NAMALWA (cell line): ENCODE results near the gene RUNX2.
"Not testable (repeated sequence)": the region's sequence is repeated elsewhere in the genome, so short reads cannot be mapped to it uniquely, and the experiment has no call there.

Experiments used
- DNase-seq: peaks from one replicate; pipeline ENCODE4 v3.0.0-alpha.2; 2015; ENCODE audit warnings: low spot score

Gene RUNX2

GRCh38 chr6:45555981-45556771 is 228.0 kb downstream of the RUNX2 start:
- no peak for DNase-seq

DNA sequence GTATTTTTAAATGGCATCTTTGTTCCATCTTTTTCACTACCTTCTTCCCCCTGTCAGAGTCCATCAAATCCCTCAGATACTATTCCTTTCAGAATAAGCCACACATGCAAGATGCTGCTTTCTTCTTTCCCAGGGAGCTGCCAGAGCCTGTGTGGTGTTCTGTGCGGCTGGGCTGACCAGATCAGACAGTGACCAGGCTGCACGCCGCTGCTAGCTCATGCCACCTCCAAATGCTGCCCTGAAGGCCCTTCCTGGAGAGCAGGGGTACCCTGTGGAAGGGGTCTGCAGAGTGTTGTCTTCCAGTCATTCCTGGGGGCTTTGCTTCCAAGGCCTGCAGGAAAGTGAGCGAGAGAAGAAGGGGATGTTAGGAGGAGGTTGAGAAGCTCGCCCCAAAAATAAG is 228.7 kb downstream of the RUNX2 start:
- no peak for DNase-seq

GRCh38 chr6:45557454-45557853 is 229.3 kb downstream of the RUNX2 start:
- DNase-seq, result no peak

DNA sequence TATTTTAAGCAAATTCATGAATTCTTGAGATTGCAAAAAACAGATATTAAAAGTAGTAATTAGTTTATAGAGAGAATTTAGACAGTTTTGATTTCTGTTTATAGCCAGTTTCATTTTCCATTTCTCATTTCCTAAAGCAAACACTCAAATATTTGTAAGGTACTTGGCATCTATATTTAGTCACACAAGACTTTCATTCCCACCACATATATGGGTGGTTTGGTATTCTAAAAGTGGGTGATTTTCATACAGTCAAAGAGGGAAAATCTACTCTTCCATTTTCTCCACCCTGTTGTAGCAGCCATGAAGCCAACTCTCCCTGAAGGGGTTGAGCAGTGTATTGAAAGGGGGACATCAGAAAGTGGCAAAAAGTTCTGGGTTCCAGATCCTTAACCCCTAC is 230.7 kb downstream of the RUNX2 start:
- no peak for DNase-seq

- not testable (repeated sequence) for DNase-seq
Observed at GRCh38 chr6:45560321-45560820, 232.2 kb downstream of the RUNX2 start.

DNA sequence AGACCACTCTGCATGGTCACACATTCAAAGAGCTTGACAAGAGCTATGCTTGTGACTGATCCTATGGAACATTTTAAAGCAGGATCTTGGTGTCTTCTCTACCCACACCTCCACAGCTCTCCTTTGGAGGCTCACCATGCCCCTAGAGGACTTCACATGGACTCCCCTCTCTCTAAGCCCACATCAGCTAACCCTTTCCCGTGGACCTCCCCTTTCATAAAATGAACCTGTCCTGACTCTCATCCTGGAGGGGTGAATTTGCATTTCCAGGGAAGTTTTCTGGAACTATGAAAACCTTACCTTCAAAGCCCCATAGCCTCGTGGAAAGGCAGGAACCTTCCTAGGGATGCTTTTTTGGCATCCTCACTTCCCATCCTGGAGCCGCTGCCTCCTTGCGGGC is 234.0 kb downstream of the RUNX2 start:
- no peak for DNase-seq

GRCh38 chr6:45563041-45563440 is 234.9 kb downstream of the RUNX2 start:
- DNase-seq, result no peak

GRCh38 chr6:45563844-45564243 is 235.7 kb downstream of the RUNX2 start:
- no peak for DNase-seq

DNA sequence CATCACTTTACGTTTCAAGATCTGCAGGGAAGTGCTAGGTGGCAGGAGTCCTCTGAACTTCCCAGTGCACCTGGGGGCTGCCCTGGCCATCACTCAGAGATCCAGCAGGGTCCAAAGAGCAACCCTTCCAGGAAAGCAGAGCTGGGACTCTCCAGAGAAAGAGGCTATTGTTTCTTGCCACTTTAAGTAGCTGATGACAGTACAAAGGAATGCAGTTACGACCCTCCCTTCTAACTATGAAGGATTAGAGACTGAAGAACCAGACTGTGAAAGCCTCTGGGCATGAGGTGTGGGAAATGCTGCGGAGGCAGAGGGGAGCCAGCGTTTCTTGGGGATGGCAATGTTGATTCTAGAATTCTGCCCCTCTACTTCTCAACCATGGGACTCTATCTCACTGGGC is 238.8 kb downstream of the RUNX2 start:
- DNase-seq, result no peak

GRCh38 chr6:45567879-45568278 is 239.7 kb downstream of the RUNX2 start:
- DNase-seq, result no peak

DNA sequence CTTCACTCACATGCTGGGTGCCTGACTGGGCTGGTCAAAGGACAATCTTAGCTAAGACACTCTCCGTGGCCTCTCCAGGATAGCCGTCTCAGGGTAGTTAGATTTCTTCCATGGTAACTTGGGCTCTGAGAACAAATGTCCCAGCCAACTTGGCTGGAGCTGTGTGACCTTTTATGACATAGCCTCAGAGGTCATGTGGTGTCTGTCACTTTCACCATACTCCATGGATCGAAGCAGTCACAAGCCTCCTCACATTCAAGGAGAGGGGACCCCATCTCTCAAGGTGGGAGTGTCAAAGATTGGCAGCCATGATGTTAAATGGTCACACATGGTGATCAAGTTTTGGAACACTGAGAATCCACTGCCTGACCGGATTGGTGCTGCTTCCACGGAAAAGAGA is 240.5 kb downstream of the RUNX2 start:
- DNase-seq, result no peak

DNA sequence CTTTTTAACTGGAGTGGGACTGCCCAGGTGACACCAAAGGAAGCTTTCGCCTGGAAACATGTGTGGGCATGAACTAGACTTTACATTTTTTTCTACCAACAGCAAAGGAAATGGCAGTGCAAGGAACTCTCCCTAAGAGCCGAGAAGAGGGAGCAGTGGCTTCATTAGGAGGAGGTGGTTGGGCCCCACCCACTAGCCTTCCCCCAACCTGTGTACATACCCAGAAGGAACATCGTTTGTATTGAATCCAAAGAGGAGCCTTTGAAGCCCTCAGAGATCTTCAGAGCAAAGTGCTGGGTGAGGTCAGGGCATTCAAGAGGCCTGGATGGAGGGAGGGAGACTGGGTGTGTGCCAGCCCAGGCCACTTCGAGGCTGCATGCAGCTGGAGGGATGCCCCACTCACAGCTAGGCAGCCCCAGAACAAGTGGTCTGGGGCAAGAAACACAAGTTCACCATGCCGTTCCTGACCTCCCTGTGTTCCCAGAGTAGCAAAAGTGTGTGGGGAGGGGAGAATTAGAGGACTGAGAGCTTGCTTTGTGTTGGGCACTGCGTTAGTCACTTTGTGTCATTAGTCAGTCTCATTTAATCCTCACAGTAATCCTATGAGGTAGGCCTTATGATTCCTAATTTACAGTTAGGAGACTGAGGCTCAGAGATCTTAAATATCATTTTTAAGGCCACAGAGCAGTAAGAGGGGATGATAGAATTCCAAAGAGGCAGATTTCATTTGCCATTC is 241.2 kb downstream of the RUNX2 start:
- DNase-seq, result no peak

DNA sequence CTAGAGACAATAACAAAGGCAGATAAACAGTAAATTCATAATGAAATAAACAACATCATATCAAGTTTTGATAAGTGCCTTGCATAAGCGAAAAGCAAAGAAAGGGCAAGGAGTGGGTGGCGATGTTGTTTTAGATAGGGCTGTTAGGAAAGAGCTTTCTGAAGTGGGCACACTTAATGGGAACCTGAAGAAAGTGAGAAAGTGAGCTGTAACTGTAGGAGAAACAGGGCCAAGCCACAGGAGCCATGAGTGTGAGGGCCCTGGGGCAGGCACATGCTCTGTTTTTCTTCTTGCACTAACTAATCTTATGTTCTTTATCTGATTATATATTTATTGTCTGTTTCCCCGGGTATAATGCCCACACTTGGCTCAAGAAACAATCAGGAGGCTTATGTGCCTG is 243.0 kb downstream of the RUNX2 start:
- DNase-seq, result no peak

DNA sequence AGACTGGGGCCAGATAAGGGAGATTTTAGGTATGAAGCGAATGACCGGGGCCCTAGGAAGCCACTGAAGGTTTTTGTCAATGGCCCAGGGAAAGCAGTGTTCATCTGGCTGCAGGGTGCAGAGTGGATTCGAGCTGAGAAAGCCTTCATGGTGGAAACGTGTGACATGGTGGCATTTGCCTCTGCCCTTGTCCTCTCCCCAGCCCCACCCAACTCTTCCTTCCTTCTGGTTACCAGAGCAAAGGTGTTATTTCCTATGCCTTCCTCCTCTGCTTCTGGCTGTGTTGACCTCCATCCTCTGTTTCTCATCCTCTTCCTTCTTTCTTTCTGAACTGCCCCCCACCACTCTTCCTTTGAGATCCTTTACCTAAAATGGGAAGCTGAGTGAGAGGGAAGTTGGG is 244.7 kb downstream of the RUNX2 start:
- DNase-seq, result no peak

GRCh38 chr6:45574014-45574461 is 245.9 kb downstream of the RUNX2 start:
- no peak for DNase-seq

DNA sequence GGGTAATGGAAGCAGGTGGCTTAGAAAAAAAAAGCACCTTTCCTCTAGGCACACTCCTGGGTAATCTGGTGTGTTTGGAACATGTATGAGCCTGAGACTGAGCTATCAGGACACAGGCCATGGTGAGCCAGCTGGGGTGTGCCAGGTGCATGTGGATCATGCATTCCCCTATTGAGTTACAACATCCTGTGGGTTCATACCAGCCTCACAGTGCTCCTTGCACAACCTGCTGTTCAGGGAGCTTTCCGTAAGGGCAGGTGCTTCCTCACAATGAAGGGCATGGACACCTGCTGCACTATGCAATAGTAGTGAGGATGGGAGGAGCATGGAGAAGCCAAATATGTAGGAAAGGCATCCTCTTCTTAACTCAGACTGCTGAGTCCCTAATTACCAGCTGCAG is 246.8 kb downstream of the RUNX2 start:
- DNase-seq, result no peak

GRCh38 chr6:45576648-45577624 is 248.8 kb downstream of the RUNX2 start:
- DNase-seq, result no peak

- DNase-seq, result no peak
Observed at GRCh38 chr6:45577836-45578504, 249.8 kb downstream of the RUNX2 start.

DNA sequence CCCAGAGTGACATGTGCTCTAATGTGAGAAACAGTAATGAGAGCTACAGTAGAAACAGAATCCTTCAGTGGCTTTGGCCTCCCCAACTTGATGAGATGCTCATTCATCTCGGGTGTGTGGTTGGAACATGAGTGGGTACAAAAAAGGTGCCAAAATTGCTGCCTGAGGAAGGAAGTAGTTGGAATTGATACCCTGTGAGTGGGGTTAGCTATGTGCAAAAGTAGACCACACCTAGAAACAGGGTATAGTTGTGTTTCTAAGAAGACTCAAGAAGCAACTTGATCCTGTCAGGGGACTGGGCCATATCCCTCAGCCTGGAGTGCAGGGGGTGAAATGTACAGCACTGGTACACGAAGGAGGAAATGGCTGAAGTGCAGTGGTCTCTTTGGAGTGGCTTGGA is 256.0 kb downstream of the RUNX2 start:
- no peak for DNase-seq

GRCh38 chr6:45586216-45587171 is 258.4 kb downstream of the RUNX2 start:
- DNase-seq, result no peak
